ENCODE results near the gene GSG1L. TPM values are rescaled to one million over a fixed set of nuclear protein-coding genes. Genes with fewer than 3 reads are reported as not detected.

Gene GSG1L
- total and polyA plus RNA-seq, 9 of the 15 experiments (the other 6 are each of a cell fraction or from before 2014, with no cell fraction given), result not detected

- H3K9me1 ChIP-seq (ENCODE audit: control insufficient read depth, insufficient read depth, low read length), result no peaks in the 10 kb centered on the region
- no peaks in the 10 kb centered on the region for H3K36me3 ChIP-seq (ENCODE audit: control insufficient read depth, insufficient read depth, low read length)
- no peak for TF ChIP-seq ZNF76 (CRISPR knock-in tag; IDR thresholded peaks at IDR 0.05; ENCODE audit: borderline replicate concordance)
- no peak for TF ChIP-seq BACH1 (tag; IDR thresholded peaks at IDR 0.05)
- TF ChIP-seq, protein P1, sequence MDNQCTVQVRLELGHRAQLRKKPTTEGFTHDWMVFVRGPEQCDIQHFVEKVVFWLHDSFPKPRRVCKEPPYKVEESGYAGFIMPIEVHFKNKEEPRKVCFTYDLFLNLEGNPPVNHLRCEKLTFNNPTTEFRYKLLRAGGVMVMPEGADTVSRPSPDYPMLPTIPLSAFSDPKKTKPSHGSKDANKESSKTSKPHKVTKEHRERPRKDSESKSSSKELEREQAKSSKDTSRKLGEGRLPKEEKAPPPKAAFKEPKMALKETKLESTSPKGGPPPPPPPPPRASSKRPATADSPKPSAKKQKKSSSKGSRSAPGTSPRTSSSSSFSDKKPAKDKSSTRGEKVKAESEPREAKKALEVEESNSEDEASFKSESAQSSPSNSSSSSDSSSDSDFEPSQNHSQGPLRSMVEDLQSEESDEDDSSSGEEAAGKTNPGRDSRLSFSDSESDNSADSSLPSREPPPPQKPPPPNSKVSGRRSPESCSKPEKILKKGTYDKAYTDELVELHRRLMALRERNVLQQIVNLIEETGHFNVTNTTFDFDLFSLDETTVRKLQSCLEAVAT (IDR thresholded peaks at IDR 0.05), result no peak
- no peak for TF ChIP-seq U2AF1 (optimal IDR thresholded peaks at IDR 0.05; ENCODE audit: low read depth, low read length)
- TF ChIP-seq USF1 (CRISPR knock-in tag; IDR thresholded peaks at IDR 0.05), result peak; percentile 58
- TF ChIP-seq, protein P2, sequence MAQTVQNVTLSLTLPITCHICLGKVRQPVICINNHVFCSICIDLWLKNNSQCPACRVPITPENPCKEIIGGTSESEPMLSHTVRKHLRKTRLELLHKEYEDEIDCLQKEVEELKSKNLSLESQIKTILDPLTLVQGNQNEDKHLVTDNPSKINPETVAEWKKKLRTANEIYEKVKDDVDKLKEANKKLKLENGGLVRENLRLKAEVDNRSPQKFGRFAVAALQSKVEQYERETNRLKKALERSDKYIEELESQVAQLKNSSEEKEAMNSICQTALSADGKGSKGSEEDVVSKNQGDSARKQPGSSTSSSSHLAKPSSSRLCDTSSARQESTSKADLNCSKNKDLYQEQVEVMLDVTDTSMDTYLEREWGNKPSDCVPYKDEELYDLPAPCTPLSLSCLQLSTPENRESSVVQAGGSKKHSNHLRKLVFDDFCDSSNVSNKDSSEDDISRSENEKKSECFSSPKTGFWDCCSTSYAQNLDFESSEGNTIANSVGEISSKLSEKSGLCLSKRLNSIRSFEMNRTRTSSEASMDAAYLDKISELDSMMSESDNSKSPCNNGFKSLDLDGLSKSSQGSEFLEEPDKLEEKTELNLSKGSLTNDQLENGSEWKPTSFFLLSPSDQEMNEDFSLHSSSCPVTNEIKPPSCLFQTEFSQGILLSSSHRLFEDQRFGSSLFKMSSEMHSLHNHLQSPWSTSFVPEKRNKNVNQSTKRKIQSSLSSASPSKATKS (CRISPR knock-in tag; IDR thresholded peaks at IDR 0.05), result no peak
- no peak for TF ChIP-seq BRD9 (IDR thresholded peaks at IDR 0.05; ENCODE audit: low read depth, partially characterized antibody)
- no peak for TF ChIP-seq POLR2AphosphoS5 (IDR thresholded peaks at IDR 0.05; ENCODE audit: control insufficient read depth, insufficient read depth, low read depth, low read length)
- TF ChIP-seq HNRNPUL1 (IDR thresholded peaks at IDR 0.05; ENCODE audit: low read length), result no peak
- TF ChIP-seq PHB (CRISPR knock-in tag; IDR thresholded peaks at IDR 0.05), result no peak
- TF ChIP-seq, protein P3, sequence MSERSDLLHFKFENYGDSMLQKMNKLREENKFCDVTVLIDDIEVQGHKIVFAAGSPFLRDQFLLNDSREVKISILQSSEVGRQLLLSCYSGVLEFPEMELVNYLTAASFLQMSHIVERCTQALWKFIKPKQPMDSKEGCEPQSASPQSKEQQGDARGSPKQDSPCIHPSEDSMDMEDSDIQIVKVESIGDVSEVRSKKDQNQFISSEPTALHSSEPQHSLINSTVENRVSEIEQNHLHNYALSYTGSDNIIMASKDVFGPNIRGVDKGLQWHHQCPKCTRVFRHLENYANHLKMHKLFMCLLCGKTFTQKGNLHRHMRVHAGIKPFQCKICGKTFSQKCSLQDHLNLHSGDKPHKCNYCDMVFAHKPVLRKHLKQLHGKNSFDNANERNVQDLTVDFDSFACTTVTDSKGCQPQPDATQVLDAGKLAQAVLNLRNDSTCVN (CRISPR knock-in tag; IDR thresholded peaks at IDR 0.05), result no peak
- TF ChIP-seq USF2 (CRISPR knock-in tag; IDR thresholded peaks at IDR 0.05), result peak; percentile 47; the same call in 1 of the 2 replicates
- TF ChIP-seq ZNF316 (IDR thresholded peaks at IDR 0.05), result 0 out of 2 replicates have a peak, but pooled peaks have one; percentile 14
- intact Hi-C loops (cut with micrococcal nuclease) (no loop called here), in situ Hi-C loops (cut with MboI) (no loop called here)
- POLR2A ChIA-PET, result interaction anchor here (0.5 to 1.0 kb wide), 2 partner anchors 12 to 108 kb away, joined by 3 to 5 read pairs; no protein-coding TSS in a partner anchor
- CTCF ChIA-PET (ENCODE audit: low intra/inter-chr PET ratio), result no interaction called here
- H3K27me3 ChIP-seq (ENCODE audit: control insufficient read depth in 2 of 2, insufficient read depth in 2 of 2, low read length in 2 of 2), result peaks cover 0 to 37% of the 10 kb centered on the region in 2 experiments; a peak in 2 of 5 replicates
- no peak for FAIRE-seq
- WGBS (ENCODE audit: insufficient coverage, low coverage, missing lambda C conversion rate), result 23% methylated on average over 24 of the region's 26 CpGs
- H3K4me3 ChIP-seq, result no peak overlapping the region
- ATAC-seq, result no peak
- no peak overlapping the region for H2AFZ ChIP-seq (ENCODE audit: low read depth, low read length)
- peaks cover 0 to 16% of the 10 kb centered on the region in 2 experiments; a peak in 2 of 5 replicates for H3K4me1 ChIP-seq (replicated peaks in 1 of 2; ENCODE audit: control insufficient read depth in 2 of 2, insufficient read depth in 2 of 2, low read length in 2 of 2)
- H3K27ac ChIP-seq (ENCODE audit: extremely low read depth, low read depth, low read length), result no peak overlapping the region
- BruUV-seq (replicated peaks), result no TSS peak
- H3K79me2 ChIP-seq (ENCODE audit: control insufficient read depth, insufficient read depth, low read length), result no peaks in the 10 kb centered on the region
- no peaks in the 10 kb centered on the region; the same call in 1 of the 2 replicates for H3K9me3 ChIP-seq (replicated peaks; ENCODE audit: control insufficient read depth, insufficient read depth, low read depth, low read length)
- H3K9ac ChIP-seq (ENCODE audit: insufficient read depth in 1 of 2, low read depth in 2 of 2, low read length in 2 of 2), result no peak overlapping the region
- DNase-seq (ENCODE audit: extremely low read depth in 1 of 4, low spot score in 3 of 4), result no peak
- peaks cover 2% of the 10 kb centered on the region for H4K20me1 ChIP-seq (replicated peaks; ENCODE audit: control insufficient read depth, insufficient read depth, low read length)
- H3K4me2 ChIP-seq (ENCODE audit: insufficient read depth, low read length), result no peak overlapping the region
These were observed 286.8 kb downstream of the GSG1L start for GRCh38 chr16:27776556-27777225.

Data from K562 (cell line).